Prostate gland (tissue), 2 donors: ENCODE measurements around the gene AKNAD1. TPM values are rescaled to one million over a fixed set of nuclear protein-coding genes. Genes with fewer than 3 reads are reported as not detected.

Experiments
- DNase-seq: peaks from one replicate; pipeline ENCODE4 v3.0.0-alpha.2; 2019; ENCODE audit warnings: low spot score
- H3K27ac ChIP-seq, 2 donors: fragments of 200-600 bp; sonication (generic); 2 replicates each; pipeline ENCODE4 v1.5.1; 2017 to 2019
- H3K27me3 ChIP-seq: fragments of 200-600 bp; sonication (generic); replicated peaks from 2 replicates; pipeline ENCODE4 v1.5.1; 2019; ENCODE audit not compliant: insufficient read depth
- H3K36me3 ChIP-seq, 2 donors: fragments of 200-600 bp; sonication (generic); 1 replicate in 1 of 2; 2 replicates in 1 of 2; pipeline versions ENCODE4 v1.5.1 to v1.8.1; 2017 to 2019
- H3K4me1 ChIP-seq: fragments of 200-600 bp; sonication (generic); replicated peaks from 2 replicates; pipeline ENCODE4 v1.5.1; 2019
- H3K4me3 ChIP-seq, 2 donors: fragments of 200-600 bp; sonication (generic); 2 replicates each; pipeline ENCODE4 v1.5.1; 2017 to 2019
- H3K9me3 ChIP-seq: fragments of 200-600 bp; sonication (generic); 2 replicates; pipeline ENCODE4 v1.5.1; 2017
- CTCF ChIP-seq, 4 experiments: fragments of 200-600 bp in 2 of 4; fragments of 450-650 bp in 2 of 4; sonication (generic) in 2 of 4; IDR thresholded peaks; 1 replicate in 3 of 4; 2 replicates in 1 of 4; pipeline ENCODE4 v1.5.1; 2016 to 2019; ENCODE audit warnings: antibody characterized with exemption in 4 of 4, mild to moderate bottlenecking in 2 of 4, moderate library complexity in 2 of 4
- POLR2A ChIP-seq: fragments of 450-650 bp; IDR thresholded peaks from one replicate; pipeline ENCODE4 v1.6.1; 2016; ENCODE audit warnings: antibody characterized with exemption, mild to moderate bottlenecking
- POLR2AphosphoS5 ChIP-seq: sonication (generic); formaldehyde crosslinking; IDR thresholded peaks from one replicate; pipeline ENCODE4 v1.6.1; 2017; ENCODE audit warnings: antibody characterized with exemption
- WGBS: methylation state at CpG from one replicate; pipeline ENCODE4 v1.1.5; 2018; 5-methylcytosine and 5-hydroxymethylcytosine counted together
- intact Hi-C: fragments of 100-400 bp; cut with DNase I; formaldehyde crosslinking; loops from one replicate; pipeline ENCODE4 v1.14.2; 2022
- total RNA-seq, 2 donors: library from RNA; depleted of rRNA; stranded (reverse); fragments of >200 nt; gene quantifications; one replicate each; pipeline ENCODE4 v1.1.0, GENCODE V29; 2016

AKNAD1 gene
- total RNA-seq, 2 donors from 2014 or later: 1.4 TPM; not detected in 1

GRCh38 chr1:108878160-108878469 lies 21.2 kb upstream of the AKNAD1 start:
- Histone ChIP-seq H3K4me3 (peak overlapping the region; percentile 85 to 94), H3K27me3 (no peaks in the 10 kb centered on the region), H3K36me3 (no peaks in the 10 kb centered on the region), H3K9me3 (no peaks in the 10 kb centered on the region), H3K4me1 (no peaks in the 10 kb centered on the region), H3K27ac (peak overlapping the region in 1 of 2 donors; percentile 73)
- intact Hi-C loops: loop anchor here (10.0 kb wide), 1 partner anchor 133 kb away; the partner anchor contains the start of gene STXBP3
- no peak for TF ChIP-seq POLR2A
- no peak for TF ChIP-seq POLR2AphosphoS5
- WGBS: 26% methylated on average over 4 of the region's 4 CpGs
- no peak for DNase-seq

GRCh38 chr1:108877348-108878159 lies 20.7 kb upstream of the AKNAD1 start:
- H3K27me3 ChIP-seq: no peaks in the 10 kb centered on the region
- peak overlapping the region; percentile 73 to 81 for H3K27ac ChIP-seq
- H3K4me3 ChIP-seq: peak overlapping the region; percentile 85 to 94
- DNase-seq: no peak
- no peaks in the 10 kb centered on the region for H3K4me1 ChIP-seq
- intact Hi-C loops: loop anchor here (2.0 to 10.0 kb wide), 2 partner anchors 49 to 133 kb away; partner anchors contain the start of gene STXBP3
- H3K9me3 ChIP-seq: no peaks in the 10 kb centered on the region
- 1% methylated on average over 30 of the region's 30 CpGs for WGBS
- H3K36me3 ChIP-seq: no peaks in the 10 kb centered on the region
- TF ChIP-seq POLR2A (no peak), CTCF (IDR thresholded peaks at IDR 0.05) (no peak), POLR2AphosphoS5 (no peak)

- H3K4me3 ChIP-seq: no peak overlapping the region
- intact Hi-C loops: loop anchor here (10.0 kb wide), 1 partner anchor 126 kb away; the partner anchor contains the start of gene STXBP3
- no peaks in the 10 kb centered on the region for H3K27me3 ChIP-seq
- H3K27ac ChIP-seq: no peak overlapping the region
- no peaks in the 10 kb centered on the region for H3K9me3 ChIP-seq
- TF ChIP-seq CTCF (IDR thresholded peaks at IDR 0.05) (no peak), POLR2A (no peak), POLR2AphosphoS5 (no peak)
- H3K4me1 ChIP-seq: no peaks in the 10 kb centered on the region
- H3K36me3 ChIP-seq: no peaks in the 10 kb centered on the region
- no peak for DNase-seq
- 79% methylated on average over 5 of the region's 5 CpGs for WGBS
These were observed 14.3 kb upstream of the AKNAD1 start for GRCh38 chr1:108871050-108871724.

DNA sequence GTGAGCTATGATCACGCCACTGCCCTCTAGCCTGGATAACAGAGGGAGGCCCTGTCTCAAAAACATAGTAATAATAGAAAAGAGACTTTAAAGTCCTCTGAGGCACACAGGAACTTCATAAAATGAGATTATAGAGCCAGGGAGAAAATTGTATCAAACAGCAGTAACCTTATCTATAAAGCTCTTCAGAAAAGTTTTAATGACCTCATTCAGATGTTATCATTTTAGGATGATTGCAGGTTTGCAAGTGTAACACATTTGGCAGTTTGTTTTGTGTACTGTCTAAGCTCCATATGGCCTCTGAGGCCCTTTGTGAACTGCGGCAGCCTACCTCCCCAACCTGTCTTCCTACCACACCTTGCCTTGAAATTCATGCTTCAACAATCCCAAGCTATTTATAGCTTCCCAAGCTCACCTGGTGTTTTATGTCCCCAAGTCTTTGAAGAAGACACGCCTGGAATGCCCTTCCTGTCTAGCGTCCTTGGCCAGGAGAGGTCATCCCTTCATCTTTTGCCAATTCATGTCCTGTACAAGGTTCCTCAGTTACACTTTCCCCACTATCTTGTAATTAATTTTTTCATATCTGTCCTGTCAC lies 8.5 kb upstream of the AKNAD1 start:
- 32% methylated on average over 4 of the region's 4 CpGs for WGBS

More for the DNA sequence above, 8.5 kb upstream of the AKNAD1 start:
- no peak overlapping the region for H3K4me3 ChIP-seq
- H3K4me1 ChIP-seq: no peaks in the 10 kb centered on the region
- no peaks in the 10 kb centered on the region for H3K9me3 ChIP-seq
- H3K27ac ChIP-seq: no peak overlapping the region
- TF ChIP-seq CTCF (IDR thresholded peaks at IDR 0.05) (no peak), POLR2A (no peak), POLR2AphosphoS5 (no peak)
- intact Hi-C loops: no loop called here
- H3K36me3 ChIP-seq: no peaks in the 10 kb centered on the region
- no peaks in the 10 kb centered on the region for H3K27me3 ChIP-seq
- no peak for DNase-seq
